PC-9 (cell line): Measurements from ENCODE around the gene ENPP7.

Source experiments
- CTCF ChIP-seq: fragments of 200-600 bp; sonication (generic); conservative IDR thresholded peaks from 2 replicates; pipeline ENCODE4 v1.6.1; 2017; ENCODE audit warnings: mixed run types, antibody characterized with exemption, mild to moderate bottlenecking, moderate library complexity
- EZH2 ChIP-seq: fragments of 200-600 bp; sonication (generic); IDR thresholded peaks from 2 replicates; pipeline ENCODE4 v1.8.0; 2017; ENCODE audit warnings: antibody characterized with exemption, low read depth

DNA sequence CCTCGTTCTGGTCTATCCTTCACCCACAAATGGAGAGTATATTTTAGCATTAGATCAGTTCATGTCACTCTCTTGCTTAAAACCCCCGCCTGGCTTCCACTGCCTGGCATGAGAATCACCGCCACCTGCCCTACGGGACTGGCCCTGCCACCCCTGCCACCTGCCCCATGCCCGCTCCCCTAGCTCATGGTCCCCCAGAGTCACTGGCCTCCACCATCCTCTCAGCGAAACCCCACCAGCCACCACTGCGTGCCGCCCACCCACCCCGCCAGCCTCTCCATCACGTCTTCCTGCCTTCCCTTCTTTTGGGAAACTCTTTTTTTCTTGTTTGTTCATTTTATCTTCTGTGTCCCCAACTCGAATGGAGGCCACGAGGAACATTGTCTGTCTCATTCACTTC lies 982 bp upstream of the ENPP7 start:
- no peak for TF ChIP-seq CTCF
- TF ChIP-seq EZH2, result no peak
